NCI-H2029 treated with DMSO at 0.1 percent for 48 hours (cell line): ENCODE results near the gene ERGIC3.
"Not testable (repeated sequence)": the region's sequence is repeated elsewhere in the genome, so short reads cannot be mapped to it uniquely, and the experiment has no call there.

Source experiments
- DNase-seq: peaks from one replicate; lab custom pipeline; 2025; lab: John Stamatoyannopoulos, UW

ERGIC3 gene

GRCh38 chr20:35518955-35519354, 22.9 kb upstream of the ERGIC3 start:
- DNase-seq = no peak

GRCh38 chr20:35523298-35523888, 18.5 kb upstream of the ERGIC3 start:
- no peak for DNase-seq

DNA sequence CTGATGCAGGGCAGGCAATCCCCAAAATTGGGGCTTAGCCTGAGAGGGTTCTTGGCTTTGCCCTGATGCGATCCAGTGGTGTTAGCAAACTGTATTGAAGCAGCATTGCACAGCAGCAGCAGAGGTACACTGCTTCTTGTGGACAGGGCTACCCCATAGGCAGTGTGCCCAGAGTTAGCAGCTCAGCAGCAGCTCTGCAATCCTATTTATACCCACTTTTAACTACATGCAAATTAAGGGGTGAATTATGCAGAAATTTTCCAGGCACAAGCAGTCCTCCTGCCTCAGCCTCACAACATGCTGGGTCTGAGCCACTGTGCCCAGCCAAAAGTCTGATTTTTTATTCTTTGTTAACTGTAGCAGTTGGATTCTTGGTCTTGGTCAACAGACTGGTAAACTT, 16.2 kb upstream of the ERGIC3 start:
- no peak for DNase-seq

GRCh38 chr20:35527122-35527769, 14.6 kb upstream of the ERGIC3 start:
- DNase-seq = no peak

- DNase-seq = no peak
Observed at GRCh38 chr20:35529552-35529951, 12.3 kb upstream of the ERGIC3 start, which contains the start of gene C20orf173. Gene C20orf173, minus strand, starts transcription at chr20:35529652. Its CDS starts 279 bp downstream, at chr20:35529373.

DNA sequence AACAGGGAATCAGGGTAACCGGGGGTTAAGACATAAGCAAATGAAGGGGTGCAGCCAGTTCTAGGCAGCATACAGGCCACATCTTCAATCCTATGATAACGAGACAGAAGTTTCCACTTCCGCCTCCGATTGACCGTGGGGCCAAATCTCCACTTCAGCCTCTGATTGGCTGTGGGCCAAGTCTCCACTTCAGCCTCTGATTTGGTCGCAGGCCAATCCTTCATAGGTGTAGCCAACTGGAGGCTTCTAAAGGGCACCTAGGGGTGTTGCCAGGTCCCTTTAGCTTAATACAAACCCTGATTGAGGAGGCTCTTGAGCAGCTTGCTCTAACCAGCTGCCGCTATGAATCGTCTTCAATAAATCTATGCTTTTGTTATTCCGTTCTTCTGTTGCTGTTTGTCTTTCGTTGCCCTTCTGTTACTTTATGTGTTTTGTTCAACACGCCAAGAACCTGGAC, 2.1 kb upstream of the ERGIC3 start:
- peak; percentile 94 for DNase-seq

- no peak for DNase-seq
Observed at GRCh38 chr20:35541118-35541782, 628 bp upstream of the ERGIC3 start.

DNA sequence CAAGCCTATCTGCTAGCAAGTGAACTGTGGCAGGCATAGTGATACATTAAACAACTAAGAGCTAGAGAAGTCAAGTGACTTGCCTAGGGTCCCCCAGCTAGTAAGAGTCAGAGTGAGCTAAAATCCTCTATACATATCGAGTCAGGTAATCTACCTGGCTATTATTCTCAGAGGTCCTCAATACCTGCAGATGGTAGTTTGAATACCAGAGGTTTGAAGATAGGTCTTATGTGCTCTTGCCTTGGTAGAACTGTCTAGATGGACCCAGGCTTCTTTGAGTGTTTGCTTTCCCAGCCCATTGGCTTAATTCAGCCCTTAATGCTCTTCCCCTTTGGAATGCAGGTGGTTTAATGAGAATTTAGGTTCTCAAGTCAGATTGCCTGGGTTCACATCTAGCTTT, 1.1 kb downstream of the ERGIC3 start:
- DNase-seq = no peak

- DNase-seq = no peak
Observed at GRCh38 chr20:35544436-35544835, 2.6 kb downstream of the ERGIC3 start.

- not testable (repeated sequence) for DNase-seq
Observed at GRCh38 chr20:35544941-35545340, 3.1 kb downstream of the ERGIC3 start.

GRCh38 chr20:35546127-35546526, 4.2 kb downstream of the ERGIC3 start:
- no peak for DNase-seq

GRCh38 chr20:35547329-35547728, 5.5 kb downstream of the ERGIC3 start:
- DNase-seq = no peak

- DNase-seq = no peak
Observed at GRCh38 chr20:35551503-35551902, 9.6 kb downstream of the ERGIC3 start.

DNA sequence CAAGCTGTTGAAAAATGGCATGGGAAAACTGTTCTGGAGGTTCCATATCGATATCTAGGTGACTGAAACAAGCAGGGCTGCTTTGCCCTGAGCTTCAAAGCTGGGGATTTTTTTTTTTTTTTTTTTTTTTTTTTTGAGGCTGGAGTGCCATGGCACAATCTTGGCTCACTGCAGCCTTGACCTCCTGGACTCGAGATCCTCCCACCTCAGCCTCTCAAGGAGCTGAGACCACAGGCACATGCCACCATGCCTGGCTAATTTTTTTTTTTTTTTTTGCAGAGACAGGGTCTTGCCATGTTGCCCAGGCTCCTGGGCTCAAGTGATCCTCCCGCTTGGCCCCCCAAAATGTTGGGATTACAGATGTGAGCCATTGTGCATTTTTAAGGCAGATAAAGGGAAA, 11.0 kb downstream of the ERGIC3 start:
- no peak for DNase-seq

- DNase-seq = not testable (repeated sequence)
Observed at GRCh38 chr20:35555461-35555860, 13.6 kb downstream of the ERGIC3 start.

GRCh38 chr20:35555951-35556645, 14.2 kb downstream of the ERGIC3 start:
- DNase-seq = no peak

GRCh38 chr20:35556871-35557270, 15.0 kb downstream of the ERGIC3 start:
- no peak for DNase-seq

- DNase-seq = no peak
Observed at GRCh38 chr20:35558451-35558850, 16.6 kb downstream of the ERGIC3 start.

DNA sequence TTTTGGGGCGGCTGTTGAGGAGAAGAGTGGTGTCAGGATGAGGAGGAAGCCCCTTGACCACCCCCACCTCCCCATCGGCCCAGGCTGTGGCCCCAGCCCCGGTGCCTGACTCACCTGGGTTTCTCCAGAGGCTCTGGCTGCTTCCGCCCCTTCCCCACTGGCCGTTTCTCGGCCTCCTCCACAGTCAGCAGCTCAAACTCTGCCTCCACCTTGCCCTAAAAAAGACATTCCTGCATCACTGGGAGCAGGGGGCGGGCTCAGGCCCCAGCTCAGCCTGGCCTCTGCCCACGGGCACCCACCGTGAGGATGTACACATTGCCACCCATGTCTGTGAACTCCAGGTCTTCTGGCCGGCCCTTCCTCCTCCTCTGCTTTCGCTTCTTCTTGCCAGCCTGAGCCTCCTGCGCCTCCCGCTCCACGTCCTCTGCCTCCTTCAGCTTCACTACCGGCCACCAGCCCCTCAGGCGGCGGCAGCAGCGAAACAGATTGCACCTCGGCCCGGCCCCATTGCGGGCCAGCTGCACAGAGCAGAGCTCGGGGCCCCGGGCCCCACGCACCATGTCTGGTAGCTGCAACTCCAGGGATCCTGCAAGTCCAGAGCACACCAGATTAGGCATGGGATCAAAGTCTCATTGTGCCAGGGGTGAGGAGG, 17.3 kb downstream of the ERGIC3 start:
- DNase-seq = no peak

- no peak for DNase-seq
Observed at GRCh38 chr20:35560105-35560511, 18.2 kb downstream of the ERGIC3 start.

- DNase-seq = no peak
Observed at GRCh38 chr20:35560541-35560940, 18.7 kb downstream of the ERGIC3 start.

DNA sequence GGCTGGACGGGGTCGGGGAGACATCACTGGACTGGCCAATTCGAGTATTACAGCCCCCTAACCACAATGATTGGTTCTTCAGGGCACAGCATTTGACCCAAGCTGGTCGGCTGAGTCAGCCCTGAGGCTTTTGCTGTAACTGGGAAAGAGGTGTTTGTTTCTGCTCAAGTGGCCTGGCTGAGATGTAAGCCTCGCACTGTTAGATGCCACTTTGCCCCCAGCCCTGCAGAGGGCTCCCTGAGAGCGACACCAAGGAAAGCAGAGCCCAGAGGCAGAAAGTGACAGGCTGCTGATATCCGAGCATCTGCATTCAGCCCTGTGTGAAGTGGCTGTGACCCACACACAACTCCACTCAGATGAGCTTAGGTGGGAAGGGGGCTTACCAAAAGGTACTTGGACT, 19.4 kb downstream of the ERGIC3 start:
- peak; percentile 27 for DNase-seq
